NCI-H1092 treated with DMSO at 0.1 percent for 48 hours (cell line): ENCODE measurements around the gene HBA2.
A peak's percentile ranks its signal among the peaks of the same experiment; 100 is the strongest.
"Not testable (repeated sequence)": the region's sequence is repeated elsewhere in the genome, so short reads cannot be mapped to it uniquely, and the experiment has no call there.

Source experiments
- DNase-seq: peaks from one replicate; lab custom pipeline; 2025; lab: John Stamatoyannopoulos, UW

HBA2 gene

GRCh38 chr16:175011-175949, 2.6 kb downstream of the HBA2 start:
- no peak for DNase-seq

DNA sequence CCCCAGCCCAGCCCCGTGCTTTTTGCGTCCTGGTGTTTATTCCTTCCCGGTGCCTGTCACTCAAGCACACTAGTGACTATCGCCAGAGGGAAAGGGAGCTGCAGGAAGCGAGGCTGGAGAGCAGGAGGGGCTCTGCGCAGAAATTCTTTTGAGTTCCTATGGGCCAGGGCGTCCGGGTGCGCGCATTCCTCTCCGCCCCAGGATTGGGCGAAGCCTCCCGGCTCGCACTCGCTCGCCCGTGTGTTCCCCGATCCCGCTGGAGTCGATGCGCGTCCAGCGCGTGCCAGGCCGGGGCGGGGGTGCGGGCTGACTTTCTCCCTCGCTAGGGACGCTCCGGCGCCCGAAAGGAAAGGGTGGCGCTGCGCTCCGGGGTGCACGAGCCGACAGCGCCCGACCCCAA, 3.3 kb downstream of the HBA2 start:
- not testable (repeated sequence) for DNase-seq

DNA sequence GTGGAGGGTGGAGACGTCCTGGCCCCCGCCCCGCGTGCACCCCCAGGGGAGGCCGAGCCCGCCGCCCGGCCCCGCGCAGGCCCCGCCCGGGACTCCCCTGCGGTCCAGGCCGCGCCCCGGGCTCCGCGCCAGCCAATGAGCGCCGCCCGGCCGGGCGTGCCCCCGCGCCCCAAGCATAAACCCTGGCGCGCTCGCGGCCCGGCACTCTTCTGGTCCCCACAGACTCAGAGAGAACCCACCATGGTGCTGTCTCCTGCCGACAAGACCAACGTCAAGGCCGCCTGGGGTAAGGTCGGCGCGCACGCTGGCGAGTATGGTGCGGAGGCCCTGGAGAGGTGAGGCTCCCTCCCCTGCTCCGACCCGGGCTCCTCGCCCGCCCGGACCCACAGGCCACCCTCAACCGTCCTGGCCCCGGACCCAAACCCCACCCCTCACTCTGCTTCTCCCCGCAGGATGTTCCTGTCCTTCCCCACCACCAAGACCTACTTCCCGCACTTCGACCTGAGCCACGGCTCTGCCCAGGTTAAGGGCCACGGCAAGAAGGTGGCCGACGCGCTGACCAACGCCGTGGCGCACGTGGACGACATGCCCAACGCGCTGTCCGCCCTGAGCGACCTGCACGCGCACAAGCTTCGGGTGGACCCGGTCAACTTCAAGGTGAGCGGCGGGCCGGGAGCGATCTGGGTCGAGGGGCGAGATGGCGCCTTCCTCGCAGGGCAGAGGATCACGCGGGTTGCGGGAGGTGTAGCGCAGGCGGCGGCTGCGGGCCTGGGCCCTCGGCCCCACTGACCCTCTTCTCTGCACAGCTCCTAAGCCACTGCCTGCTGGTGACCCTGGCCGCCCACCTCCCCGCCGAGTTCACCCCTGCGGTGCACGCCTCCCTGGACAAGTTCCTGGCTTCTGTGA, 4.1 kb downstream of the HBA2 start, which contains the start of gene HBA1:
Gene HBA1, plus strand, starts transcription at position 204 of the 906 bp plus-strand sequence. Its CDS starts 37 bp downstream, at position 241.
- not testable (repeated sequence) for DNase-seq

GRCh38 chr16:177394-177822, 4.7 kb downstream of the HBA2 start:
- DNase-seq, result peak; percentile 95

- DNase-seq, result no peak
Measured at GRCh38 chr16:177981-178667, 5.4 kb downstream of the HBA2 start.

GRCh38 chr16:178668-179015, 6.0 kb downstream of the HBA2 start:
- DNase-seq, result no peak

DNA sequence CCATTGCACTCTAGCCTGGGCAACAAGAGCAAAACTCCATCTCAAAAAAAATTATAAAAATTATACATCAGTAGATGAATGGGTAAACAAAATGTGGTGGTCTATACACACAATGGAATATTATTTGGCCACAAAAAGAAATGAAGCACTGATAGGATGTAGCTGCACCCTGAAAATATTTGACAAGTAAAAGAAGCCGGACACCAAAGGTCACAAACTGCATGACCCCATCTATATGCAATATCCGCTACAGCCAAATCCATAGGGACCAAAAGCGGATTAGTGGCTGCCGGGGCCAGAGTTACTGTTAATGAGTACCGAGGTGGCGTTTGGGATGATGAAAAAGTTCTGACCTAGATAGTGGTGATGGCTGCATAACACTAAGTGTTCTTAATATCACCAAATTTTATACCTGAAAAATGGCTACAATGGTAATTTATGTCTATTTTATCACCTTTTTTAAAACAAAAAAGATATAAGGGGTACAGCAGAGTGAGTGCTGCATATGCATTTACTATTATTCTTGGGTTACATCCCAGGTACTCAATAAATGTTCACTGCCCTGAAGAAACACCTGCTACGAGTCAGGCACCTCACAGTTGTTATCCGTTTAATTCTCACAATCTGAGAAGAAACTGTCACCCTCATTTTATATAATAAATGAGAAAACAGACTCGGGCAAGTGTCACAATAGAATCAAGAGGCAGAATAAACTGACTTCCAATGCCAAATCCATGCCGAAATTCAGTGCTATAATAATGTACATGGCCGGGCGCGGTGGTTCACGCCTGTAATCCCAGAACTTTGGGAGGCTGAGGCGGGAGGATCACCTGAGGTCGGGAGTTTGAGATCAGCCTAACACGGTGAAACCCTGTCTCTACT, 6.8 kb downstream of the HBA2 start:
- no peak for DNase-seq

- peak; percentile 46 for DNase-seq
Measured at GRCh38 chr16:180101-180675, 7.5 kb downstream of the HBA2 start, which contains the start of gene HBQ1. HBQ1 (plus strand) TSS chr16:180459; CDS start chr16:180487, 28 bp downstream.

DNA sequence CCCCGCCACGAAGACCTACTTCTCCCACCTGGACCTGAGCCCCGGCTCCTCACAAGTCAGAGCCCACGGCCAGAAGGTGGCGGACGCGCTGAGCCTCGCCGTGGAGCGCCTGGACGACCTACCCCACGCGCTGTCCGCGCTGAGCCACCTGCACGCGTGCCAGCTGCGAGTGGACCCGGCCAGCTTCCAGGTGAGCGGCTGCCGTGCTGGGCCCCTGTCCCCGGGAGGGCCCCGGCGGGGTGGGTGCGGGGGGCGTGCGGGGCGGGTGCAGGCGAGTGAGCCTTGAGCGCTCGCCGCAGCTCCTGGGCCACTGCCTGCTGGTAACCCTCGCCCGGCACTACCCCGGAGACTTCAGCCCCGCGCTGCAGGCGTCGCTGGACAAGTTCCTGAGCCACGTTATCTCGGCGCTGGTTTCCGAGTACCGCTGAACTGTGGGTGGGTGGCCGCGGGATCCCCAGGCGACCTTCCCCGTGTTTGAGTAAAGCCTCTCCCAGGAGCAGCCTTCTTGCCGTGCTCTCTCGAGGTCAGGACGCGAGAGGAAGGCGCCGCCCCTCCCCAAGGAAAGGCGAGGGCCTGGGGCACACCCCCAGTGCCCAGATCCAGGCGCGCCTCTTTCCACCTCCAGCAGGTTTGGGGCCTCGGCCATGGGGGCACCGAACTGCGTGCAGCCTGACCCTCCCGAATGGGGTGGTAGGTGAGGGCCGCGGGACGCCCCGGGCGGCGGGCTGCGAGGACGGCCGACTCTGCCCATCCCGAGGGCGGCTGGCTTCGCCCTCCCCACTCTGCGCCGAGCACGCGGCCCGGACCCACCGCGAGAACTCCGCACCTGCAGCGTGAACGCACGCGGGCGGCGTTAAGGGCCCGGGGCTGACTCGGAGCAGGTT, 8.2 kb downstream of the HBA2 start:
- peak; percentile 69 for DNase-seq

DNA sequence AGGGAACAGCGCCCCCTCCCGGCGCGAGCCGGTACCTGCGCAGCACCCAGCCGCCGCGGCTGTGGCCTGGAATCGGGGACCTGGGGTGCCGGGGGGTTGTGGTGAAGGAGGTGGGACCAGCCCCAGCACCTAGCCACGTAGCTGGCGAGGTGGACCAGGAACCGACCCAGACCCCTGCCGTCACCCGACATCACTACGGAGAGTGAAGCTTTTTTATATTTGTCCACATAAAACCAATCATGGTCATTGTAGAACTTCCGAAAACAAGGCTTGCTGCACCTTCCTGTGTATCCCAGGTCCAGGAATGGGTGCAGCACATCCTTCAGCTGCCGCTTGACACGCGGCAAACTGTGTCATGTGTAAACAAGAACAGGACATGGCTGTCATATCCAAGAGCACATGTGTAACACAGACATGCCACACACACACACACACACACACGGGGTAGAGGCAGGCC, 8.9 kb downstream of the HBA2 start:
- DNase-seq, result no peak

DNA sequence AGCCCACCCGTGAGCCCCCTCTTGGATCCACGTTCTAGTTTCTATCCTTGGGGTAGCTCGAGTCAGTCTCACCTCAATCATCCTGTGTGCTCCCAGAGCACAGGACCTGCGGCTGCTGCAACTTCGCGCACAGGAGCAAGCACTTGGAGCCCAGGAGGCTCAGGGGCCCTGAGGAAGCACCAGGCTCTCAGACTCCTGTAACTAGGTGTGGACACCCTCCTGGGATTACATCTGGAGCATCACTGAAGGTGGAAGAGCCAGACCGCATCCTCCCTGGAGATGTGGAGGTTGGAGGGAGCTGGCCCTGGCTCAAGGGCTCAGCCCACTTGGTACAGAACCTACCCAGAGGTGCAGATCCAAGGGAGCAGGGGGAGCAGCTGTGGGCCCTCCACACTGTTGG, 10.3 kb downstream of the HBA2 start:
- no peak for DNase-seq

- no peak for DNase-seq
Measured at GRCh38 chr16:185213-185612, 12.5 kb downstream of the HBA2 start.

GRCh38 chr16:185691-186090, 13.0 kb downstream of the HBA2 start:
- DNase-seq, result no peak

GRCh38 chr16:187330-187729, 14.7 kb downstream of the HBA2 start:
- DNase-seq, result no peak

DNA sequence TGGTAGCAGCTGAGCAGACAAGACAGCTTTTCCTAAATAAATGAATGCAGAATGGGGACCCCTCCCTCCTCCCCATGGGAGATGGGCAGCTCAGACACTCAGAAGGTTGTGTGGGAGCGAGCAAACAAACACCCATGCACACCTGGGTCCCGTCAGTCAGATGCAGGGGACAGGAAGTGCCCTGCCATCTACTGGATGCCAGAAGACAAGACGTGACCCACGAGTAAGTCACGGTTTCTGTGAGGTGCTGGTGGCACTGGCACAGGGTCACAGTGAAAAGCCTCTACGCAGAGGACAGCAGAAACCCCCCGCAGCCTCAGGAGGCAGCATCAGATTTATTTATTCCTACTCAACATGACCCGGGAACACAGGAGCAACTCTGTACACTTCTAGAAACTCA, 16.0 kb downstream of the HBA2 start:
- DNase-seq, result no peak

- DNase-seq, result no peak
Measured at GRCh38 chr16:189604-190186, 17.0 kb downstream of the HBA2 start.

GRCh38 chr16:191831-192230, 19.2 kb downstream of the HBA2 start:
- no peak for DNase-seq

- no peak for DNase-seq
Measured at GRCh38 chr16:192686-193085, 20.0 kb downstream of the HBA2 start.

DNA sequence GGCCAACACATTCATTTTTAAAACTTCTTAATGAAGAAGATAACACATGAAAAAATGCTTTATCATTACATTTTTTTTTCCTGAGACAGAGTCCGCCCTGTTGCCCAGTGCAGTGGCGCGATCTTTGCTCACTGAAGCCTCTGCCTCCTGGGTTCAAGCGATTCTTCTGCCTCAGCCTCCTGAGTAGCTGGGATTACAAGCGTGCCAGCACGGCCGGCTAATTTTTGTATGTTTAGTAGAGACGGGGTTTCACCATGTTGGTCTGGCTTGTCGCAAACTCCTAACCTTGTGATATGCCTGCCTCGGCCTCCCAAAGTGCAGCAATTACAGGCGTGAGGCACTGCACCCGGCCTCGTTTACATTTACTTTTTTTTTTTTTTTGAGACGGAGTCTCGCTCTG, 20.8 kb downstream of the HBA2 start:
- DNase-seq, result no peak
